ENCODE measurements around the gene CAMK1D.
A peak's percentile ranks its signal among the peaks of the same experiment; 100 is the strongest.
"Not testable (repeated sequence)": the region's sequence is repeated elsewhere in the genome, so short reads cannot be mapped to it uniquely, and the experiment has no call there.

The CAMK1D gene

GRCh38 chr10:12348870-12349628 is at the start of gene CAMK1D:
TSS of gene CAMK1D (plus strand) at chr10:12349547.
- DNase-seq (ENCODE audit: extremely low read depth in 1 of 2, low read depth in 1 of 2) = peak; percentile 80 to 83

GRCh38 chr10:12301036-12301435 is 48.3 kb upstream of the CAMK1D start:
- not testable (repeated sequence) for DNase-seq (ENCODE audit: extremely low read depth in 1 of 2, low read depth in 1 of 2)

GRCh38 chr10:12308057-12308456 is 41.3 kb upstream of the CAMK1D start:
- DNase-seq (ENCODE audit: extremely low read depth in 1 of 2, low read depth in 1 of 2) = no peak

GRCh38 chr10:12308736-12309375 is 40.5 kb upstream of the CAMK1D start:
- no peak for DNase-seq (ENCODE audit: extremely low read depth in 1 of 2, low read depth in 1 of 2)

- DNase-seq (ENCODE audit: extremely low read depth in 1 of 2, low read depth in 1 of 2) = not testable (repeated sequence)
These were observed 39.6 kb upstream of the CAMK1D start for GRCh38 chr10:12309783-12310182.

GRCh38 chr10:12314836-12315235 is 34.5 kb upstream of the CAMK1D start:
- DNase-seq (ENCODE audit: extremely low read depth in 1 of 2, low read depth in 1 of 2) = no peak

- DNase-seq (ENCODE audit: extremely low read depth in 1 of 2, low read depth in 1 of 2) = no peak
These were observed 30.3 kb upstream of the CAMK1D start for GRCh38 chr10:12319076-12319475.

GRCh38 chr10:12320892-12321291 is 28.5 kb upstream of the CAMK1D start:
- DNase-seq (ENCODE audit: extremely low read depth in 1 of 2, low read depth in 1 of 2) = no peak

GRCh38 chr10:12321641-12322040 is 27.7 kb upstream of the CAMK1D start:
- DNase-seq (ENCODE audit: extremely low read depth in 1 of 2, low read depth in 1 of 2) = no peak

- DNase-seq (ENCODE audit: extremely low read depth in 1 of 2, low read depth in 1 of 2) = no peak
These were observed 26.7 kb upstream of the CAMK1D start for GRCh38 chr10:12322583-12323131.

- DNase-seq (ENCODE audit: extremely low read depth in 1 of 2, low read depth in 1 of 2) = no peak
These were observed 24.8 kb upstream of the CAMK1D start for GRCh38 chr10:12324530-12324929.

GRCh38 chr10:12327074-12327473 is 22.3 kb upstream of the CAMK1D start:
- DNase-seq (ENCODE audit: extremely low read depth in 1 of 2, low read depth in 1 of 2) = no peak

- no peak for DNase-seq (ENCODE audit: extremely low read depth in 1 of 2, low read depth in 1 of 2)
These were observed 21.9 kb upstream of the CAMK1D start for GRCh38 chr10:12327476-12327875.

GRCh38 chr10:12328312-12328711 is 21.0 kb upstream of the CAMK1D start:
- not testable (repeated sequence) for DNase-seq (ENCODE audit: extremely low read depth in 1 of 2, low read depth in 1 of 2)

- no peak for DNase-seq (ENCODE audit: extremely low read depth in 1 of 2, low read depth in 1 of 2)
These were observed 16.6 kb upstream of the CAMK1D start for GRCh38 chr10:12332572-12333379.

- DNase-seq (ENCODE audit: extremely low read depth in 1 of 2, low read depth in 1 of 2) = no peak
These were observed 15.8 kb upstream of the CAMK1D start for GRCh38 chr10:12333380-12334185.

GRCh38 chr10:12334186-12334530 is 15.2 kb upstream of the CAMK1D start:
- no peak for DNase-seq (ENCODE audit: extremely low read depth in 1 of 2, low read depth in 1 of 2)

GRCh38 chr10:12335169-12335568 is 14.2 kb upstream of the CAMK1D start:
- not testable (repeated sequence) for DNase-seq (ENCODE audit: extremely low read depth in 1 of 2, low read depth in 1 of 2)

- DNase-seq (ENCODE audit: extremely low read depth in 1 of 2, low read depth in 1 of 2) = no peak
These were observed 11.6 kb upstream of the CAMK1D start for GRCh38 chr10:12337453-12338372.

- DNase-seq (ENCODE audit: extremely low read depth in 1 of 2, low read depth in 1 of 2) = no peak
These were observed 10.4 kb upstream of the CAMK1D start for GRCh38 chr10:12338981-12339380.

All from activated CD8-positive, alpha-beta memory T cell treated with anti-CD3 and anti-CD28 coated beads for 1 hour (primary cell).